ENCODE measurements around the gene SPINK4. TPM values are rescaled to one million over a fixed set of nuclear protein-coding genes. Genes with fewer than 3 reads are reported as not detected.

Gene SPINK4
- polyA plus RNA-seq, 1 donor (not counting 4 experiments of a cell fraction or from before 2014, with no cell fraction given), result not detected

- DNase-seq (ENCODE audit: low read depth, low spot score), result no peak
- FAIRE-seq, result no peak
- Histone ChIP-seq H3K79me2 (ENCODE audit: control insufficient read depth, insufficient read depth, low read length) (no peaks in the 10 kb centered on the region), H3K27ac (ENCODE audit: control insufficient read depth, insufficient read depth, low read length) (no peak overlapping the region), H3K4me1 (ENCODE audit: control insufficient read depth, extremely low read depth, insufficient read depth, low read length) (no peaks in the 10 kb centered on the region), H3K4me2 (ENCODE audit: control insufficient read depth, extremely low read depth, insufficient read depth, low read depth, low read length) (no peak overlapping the region), H3K9me3 (ENCODE audit: control insufficient read depth, low read depth, low read length) (no peaks in the 10 kb centered on the region), H3K27me3 (ENCODE audit: control insufficient read depth, extremely low read depth, insufficient read depth, low read length) (no peaks in the 10 kb centered on the region), H3K9me1 (ENCODE audit: control insufficient read depth, extremely low read depth, insufficient read depth, low read length) (no peaks in the 10 kb centered on the region), H3K4me3 (ENCODE audit: control insufficient read depth in 2 of 3, extremely low read depth in 1 of 3, insufficient read depth in 2 of 3, low read depth in 1 of 3, low read length in 3 of 3) (no peak overlapping the region), H2AFZ (ENCODE audit: control insufficient read depth, low read length) (no peak overlapping the region), H3K9ac (ENCODE audit: control insufficient read depth, extremely low read depth, insufficient read depth, low read length) (no peak overlapping the region), H3K36me3 (ENCODE audit: control insufficient read depth in 2 of 2, extremely low read depth in 1 of 2, insufficient read depth in 2 of 2, low read length in 2 of 2) (peaks cover 34 to 42% of the 10 kb centered on the region in 2 experiments), H4K20me1 (ENCODE audit: control insufficient read depth, extremely low read depth, insufficient read depth, low read length) (no peaks in the 10 kb centered on the region)
- dilution Hi-C loops (cut with MboI; ENCODE audit: extremely low pct_ligation_motif_present, low sequenced_read_pairs), result no loop called here
- TF ChIP-seq CTCF (optimal IDR thresholded peaks at IDR 0.05 in 1 of 3, IDR thresholded peaks at IDR 0.05 in 1 of 3, conservative IDR thresholded peaks at IDR 0.05 in 1 of 3; ENCODE audit: extremely low read depth in 1 of 3, insufficient read depth in 2 of 3, low read length in 3 of 3) (no peak), EZH2 (IDR thresholded peaks at IDR 0.05; ENCODE audit: low read length) (no peak)
Measured at GRCh38 chr9:33273266-33273971, 33.5 kb downstream of the SPINK4 start.

GRCh38 chr9:33273972-33274328 is 34.0 kb downstream of the SPINK4 start:
- dilution Hi-C loops (cut with MboI; ENCODE audit: extremely low pct_ligation_motif_present, low sequenced_read_pairs), result no loop called here
- no peaks in the 10 kb centered on the region for H4K20me1 ChIP-seq (ENCODE audit: control insufficient read depth, extremely low read depth, insufficient read depth, low read length)
- no peak for DNase-seq (ENCODE audit: low read depth, low spot score)
- H3K4me1 ChIP-seq (ENCODE audit: control insufficient read depth, extremely low read depth, insufficient read depth, low read length), result no peaks in the 10 kb centered on the region
- FAIRE-seq, result no peak
- no peak overlapping the region for H3K4me3 ChIP-seq (ENCODE audit: control insufficient read depth in 2 of 3, extremely low read depth in 1 of 3, insufficient read depth in 2 of 3, low read depth in 1 of 3, low read length in 3 of 3)
- H3K9me3 ChIP-seq (ENCODE audit: control insufficient read depth, low read depth, low read length), result no peaks in the 10 kb centered on the region
- H3K9me1 ChIP-seq (ENCODE audit: control insufficient read depth, extremely low read depth, insufficient read depth, low read length), result no peaks in the 10 kb centered on the region
- no peak overlapping the region for H2AFZ ChIP-seq (ENCODE audit: control insufficient read depth, low read length)
- H3K27me3 ChIP-seq (ENCODE audit: control insufficient read depth, extremely low read depth, insufficient read depth, low read length), result no peaks in the 10 kb centered on the region
- H3K27ac ChIP-seq (ENCODE audit: control insufficient read depth, insufficient read depth, low read length), result no peak overlapping the region
- TF ChIP-seq CTCF (optimal IDR thresholded peaks at IDR 0.05 in 1 of 3, IDR thresholded peaks at IDR 0.05 in 1 of 3, conservative IDR thresholded peaks at IDR 0.05 in 1 of 3; ENCODE audit: extremely low read depth in 1 of 3, insufficient read depth in 2 of 3, low read length in 3 of 3) (no peak), EZH2 (IDR thresholded peaks at IDR 0.05; ENCODE audit: low read length) (no peak)
- no peaks in the 10 kb centered on the region for H3K79me2 ChIP-seq (ENCODE audit: control insufficient read depth, insufficient read depth, low read length)
- no peak overlapping the region for H3K4me2 ChIP-seq (ENCODE audit: control insufficient read depth, extremely low read depth, insufficient read depth, low read depth, low read length)
- H3K36me3 ChIP-seq (ENCODE audit: control insufficient read depth in 2 of 2, extremely low read depth in 1 of 2, insufficient read depth in 2 of 2, low read length in 2 of 2), result peaks cover 34 to 42% of the 10 kb centered on the region in 2 experiments
- no peak overlapping the region for H3K9ac ChIP-seq (ENCODE audit: control insufficient read depth, extremely low read depth, insufficient read depth, low read length)
